H1 (cell line): ENCODE data around the gene ZNF483. TPM values are rescaled to one million over a fixed set of nuclear protein-coding genes. Genes with fewer than 3 reads are reported as not detected.
A peak's percentile ranks its signal among the peaks of the same experiment; 100 is the strongest.

ENCODE experiments used
- CTCF ChIA-PET: fragments of 300-600 bp; sonication (Branson Sonifier 250); formaldehyde crosslinking; loops from one replicate; lab custom pipeline; 2021; ENCODE audit not compliant: partially characterized antibody; lab: Charles Lee
- POLR2A ChIA-PET: fragments of 300-600 bp; sonication (Branson Sonifier 250); formaldehyde crosslinking; loops from one replicate; lab custom pipeline; 2021; ENCODE audit warnings: inconsistent platforms; ENCODE audit not compliant: partially characterized antibody; lab: Charles Lee
- DNase-seq, 2 experiments: peaks; one replicate each; pipeline versions ENCODE4 v3.0.0 to v3.0.0-alpha.2; 2010 to 2022; ENCODE audit warnings: low spot score in 2 of 2, low read depth in 1 of 2, mixed read lengths in 1 of 2
- FAIRE-seq: peaks from 2 replicates; lab custom pipeline; 2011; peaks lifted over from hg19 to GRCh38; lab: Jason Lieb, UNC
- H2AFZ ChIP-seq: 2 replicates; pipeline ENCODE4 v1.8.1; 2012; ENCODE audit warnings: low read length, inconsistent platforms
- H2AK5ac ChIP-seq: 2 replicates; pipeline ENCODE4 v1.6.1; 2013; ENCODE audit warnings: low read depth, low read length
- H2BK120ac ChIP-seq: replicated peaks from 2 replicates; pipeline ENCODE3; 2013; ENCODE audit warnings: low read depth, low read length, inconsistent platforms
- H2BK12ac ChIP-seq: 2 replicates; pipeline ENCODE4 v1.6.1; 2013; ENCODE audit warnings: low read depth, low read length
- H2BK15ac ChIP-seq: 2 replicates; pipeline ENCODE4 v1.6.1; 2013; ENCODE audit warnings: low read length
- H2BK20ac ChIP-seq: 2 replicates; pipeline ENCODE4 v1.6.1; 2013; ENCODE audit warnings: low read length
- H2BK5ac ChIP-seq: 2 replicates; pipeline ENCODE4 v1.6.1; 2013; ENCODE audit warnings: low read depth, low read length
- H3K14ac ChIP-seq: 2 replicates; pipeline ENCODE4 v1.6.1; 2013; ENCODE audit warnings: inconsistent platforms; ENCODE audit not compliant: insufficient read length
- H3K18ac ChIP-seq: 2 replicates; pipeline ENCODE4 v1.6.1; 2013; ENCODE audit warnings: low read length; ENCODE audit errors: extremely low read depth
- H3K23ac ChIP-seq: 2 replicates; pipeline ENCODE4 v1.6.1; 2013; ENCODE audit warnings: inconsistent platforms; ENCODE audit not compliant: insufficient read length
- H3K23me2 ChIP-seq: 2 replicates; pipeline ENCODE4 v1.6.1; 2013; ENCODE audit warnings: low read depth, low read length
- H3K27ac ChIP-seq: 2 replicates; pipeline ENCODE4 v1.6.1; 2011; ENCODE audit warnings: low read depth, low read length, inconsistent platforms
- H3K27me3 ChIP-seq, 4 experiments: replicated peaks in 1 of 4; 1 replicate in 1 of 4; 2 replicates in 3 of 4; pipeline versions ENCODE4 v1.6.1 to v1.8.1; 2011 to 2013; ENCODE audit warnings: low read length in 3 of 4, mild to moderate bottlenecking in 3 of 4, inconsistent platforms in 2 of 4, mixed read lengths in 2 of 4, moderate library complexity in 1 of 4; ENCODE audit not compliant: control insufficient read depth in 3 of 4, insufficient read depth in 3 of 4; ENCODE audit errors: extremely low read depth in 1 of 4
- H3K36me3 ChIP-seq, 4 experiments: 2 replicates each; pipeline versions ENCODE4 v1.6.1 to v1.8.1; 2011 to 2013; ENCODE audit warnings: mild to moderate bottlenecking in 4 of 4, low read length in 3 of 4, moderate library complexity in 2 of 4, control low read depth in 1 of 4, inconsistent platforms in 1 of 4; ENCODE audit not compliant: insufficient read depth in 4 of 4, control insufficient read depth in 2 of 4
- H3K4ac ChIP-seq: replicated peaks from 2 replicates; pipeline ENCODE3; 2013; ENCODE audit warnings: low read length, low read depth, mixed read lengths, inconsistent platforms; ENCODE audit not compliant: insufficient read length
- H3K4me1 ChIP-seq, 4 experiments: replicated peaks in 1 of 4; 1 replicate in 1 of 4; 2 replicates in 3 of 4; pipeline versions ENCODE4 v1.6.1 to v1.8.1; 2011 to 2013; ENCODE audit warnings: low read length in 3 of 4, inconsistent platforms in 2 of 4, mixed read lengths in 1 of 4; ENCODE audit not compliant: insufficient read depth in 4 of 4, control insufficient read depth in 3 of 4
- H3K4me2 ChIP-seq, 2 experiments: 2 replicates each; pipeline versions ENCODE4 v1.6.1 to v1.8.1; 2011 to 2013; ENCODE audit warnings: low read depth in 2 of 2, low read length in 2 of 2, control low read depth in 1 of 2, inconsistent platforms in 1 of 2, mild to moderate bottlenecking in 1 of 2; ENCODE audit not compliant: insufficient read depth in 1 of 2
- H3K4me3 ChIP-seq, 4 experiments: fragments of 200-600, 300-600 bp in 1 of 4; sonication (generic), shearing (Covaris generic), sonication (Bioruptor Twin) in 1 of 4; 2 replicates each; pipeline versions ENCODE4 v1.5.1 to v1.8.1; 2011 to 2016; ENCODE audit warnings: low read length in 4 of 4, low read depth in 3 of 4, control low read depth in 2 of 4, inconsistent platforms in 2 of 4, mild to moderate bottlenecking in 2 of 4, mixed read lengths in 1 of 4, moderate library complexity in 1 of 4; ENCODE audit not compliant: insufficient read depth in 2 of 4; ENCODE audit errors: extremely low read depth in 1 of 4
- H3K56ac ChIP-seq: replicated peaks from 2 replicates; pipeline ENCODE3; 2013; ENCODE audit warnings: low read depth, mild to moderate bottlenecking, mixed read lengths, low read length, inconsistent platforms; ENCODE audit not compliant: insufficient read length
- H3K79me1 ChIP-seq: 2 replicates; pipeline ENCODE4 v1.6.1; 2013; ENCODE audit warnings: low read depth, low read length, control low read depth
- H3K79me2 ChIP-seq, 2 experiments: 2 replicates each; pipeline versions ENCODE4 v1.6.1 to v1.8.1; 2012 to 2013; ENCODE audit warnings: low read length in 2 of 2, mild to moderate bottlenecking in 2 of 2, inconsistent platforms in 1 of 2; ENCODE audit not compliant: insufficient read depth in 2 of 2, control insufficient read depth in 1 of 2
- H3K9ac ChIP-seq, 4 experiments: replicated peaks in 1 of 4; 1 replicate in 1 of 4; 2 replicates in 3 of 4; pipeline versions ENCODE4 v1.6.1 to v1.8.1; 2011 to 2013; ENCODE audit warnings: low read depth in 3 of 4, low read length in 3 of 4, control low read depth in 2 of 4, mild to moderate bottlenecking in 2 of 4, moderate library complexity in 2 of 4, inconsistent platforms in 1 of 4; ENCODE audit errors: extremely low read depth in 1 of 4
- H3K9me3 ChIP-seq, 2 experiments: 2 replicates each; pipeline versions ENCODE4 v1.6.1 to v1.8.1; 2012 to 2013; ENCODE audit warnings: mild to moderate bottlenecking in 2 of 2, moderate library complexity in 2 of 2, control low read depth in 1 of 2, inconsistent platforms in 1 of 2, low read depth in 1 of 2, low read length in 1 of 2, mixed read lengths in 1 of 2; ENCODE audit not compliant: insufficient read depth in 2 of 2
- H4K20me1 ChIP-seq, 2 experiments: replicated peaks in 1 of 2; 2 replicates each; pipeline versions ENCODE3 to v1.8.1; 2011 to 2013; ENCODE audit warnings: inconsistent platforms in 2 of 2, low read length in 2 of 2, mild to moderate bottlenecking in 1 of 2; ENCODE audit not compliant: insufficient read depth in 2 of 2, control insufficient read depth in 1 of 2
- H4K5ac ChIP-seq: 2 replicates; pipeline ENCODE4 v1.6.1; 2013; ENCODE audit warnings: low read length, low read depth, mixed read lengths, inconsistent platforms; ENCODE audit not compliant: insufficient read length
- H4K8ac ChIP-seq: 2 replicates; pipeline ENCODE4 v1.8.0; 2013; ENCODE audit warnings: mild to moderate bottlenecking, moderate library complexity, low read length, inconsistent platforms; ENCODE audit not compliant: insufficient read depth; ENCODE audit errors: extremely low read depth
- H4K91ac ChIP-seq: replicated peaks from 2 replicates; pipeline ENCODE3; 2013; ENCODE audit warnings: low read length, mixed read lengths, inconsistent platforms; ENCODE audit not compliant: insufficient read length
- EGR1 ChIP-seq: IDR thresholded peaks from 2 replicates; pipeline ENCODE4 v1.6.1; 2011; ENCODE audit warnings: low read depth, low read length, borderline replicate concordance
- JUN ChIP-seq: IDR thresholded peaks from 2 replicates; pipeline ENCODE4 v1.6.1; 2011; ENCODE audit warnings: low read depth, mild to moderate bottlenecking, improper control_type of control experiment, low read length
- KDM1A ChIP-seq: fragments of 200-600, 300-600 bp; sonication (generic); IDR thresholded peaks from 2 replicates; pipeline ENCODE4 v1.7.1; 2016; ENCODE audit warnings: mild to moderate bottlenecking, low read length, borderline replicate concordance
- KDM5A ChIP-seq: fragments of 200-600 bp; IDR thresholded peaks from 2 replicates; pipeline ENCODE4 v1.7.1; 2012; ENCODE audit warnings: mild to moderate bottlenecking, low read length, inconsistent platforms, mixed read lengths
- MAFK ChIP-seq: IDR thresholded peaks from 2 replicates; pipeline ENCODE4 v1.6.1; 2012; ENCODE audit warnings: low read depth, mild to moderate bottlenecking, improper control_type of control experiment, low read length
- RNF2 ChIP-seq: fragments of 200-900, 300-1000 bp; sonication (generic); IDR thresholded peaks from 2 replicates; pipeline ENCODE4 v1.7.1; 2016; ENCODE audit warnings: borderline replicate concordance, low read depth, mild to moderate bottlenecking, antibody characterized with exemption, low read length; ENCODE audit not compliant: poor library complexity, severe bottlenecking; ENCODE audit errors: missing control alignments
- RXRA ChIP-seq: IDR thresholded peaks from 2 replicates; pipeline ENCODE4 v1.6.1; 2011; ENCODE audit warnings: low read depth, mild to moderate bottlenecking, low read length, moderate library complexity; ENCODE audit not compliant: insufficient read depth
- SIRT6 ChIP-seq: IDR thresholded peaks from one replicate; pipeline ENCODE4 v1.7.1; 2012; ENCODE audit warnings: low read length, inconsistent platforms
- whole genome bisulfite sequencing, 2 experiments: shearing (Covaris generic) in 1 of 2; methylation state at CpG; one replicate each; pipeline versions ENCODE4 v1.1.6 to v1.1.7; 2013 to 2015; ENCODE audit warnings: low lambda C conversion rate in 2 of 2, mixed read lengths in 2 of 2, inconsistent platforms in 1 of 2, low coverage in 1 of 2, missing lambda C conversion rate in 1 of 2; ENCODE audit not compliant: insufficient replicate concordance in 2 of 2, insufficient coverage in 1 of 2, insufficient read length in 1 of 2; ENCODE audit errors: extremely low coverage in 1 of 2, missing lambda C conversion rate in 1 of 2; 5-methylcytosine and 5-hydroxymethylcytosine counted together
- polyA plus RNA-seq, 7 experiments: library from polyadenylated mRNA; depleted of rRNA in 3 of 7; stranded (reverse) in 5 of 7; unstranded in 2 of 7; fragments of >200 nt in 5 of 7; fragments of 200-250 nt in 2 of 7; gene quantifications; 1 replicate in 5 of 7; 2 replicates in 1 of 7; 4 replicates in 1 of 7; pipeline versions ENCODE4 v1.2.1 to v1.2.3, GENCODE V29; 2011 to 2013; ENCODE audit warnings: missing spikeins in 2 of 7, mixed read lengths in 2 of 7
- total RNA-seq: library from RNA; stranded (reverse); fragmentation: NEBNext Ultra II Directional; extraction: Animal tissue kit (Norgen Biotek cat#: 25700); gene quantifications from 2 replicates; pipeline ENCODE4 v1.2.1, GENCODE V29; 2021
- TF ChIP-seq, protein P1 (sequence below): IDR thresholded peaks from 2 replicates; pipeline ENCODE4 v1.6.1; 2011; ENCODE audit warnings: low read length, improper control_type of control experiment

ZNF483 gene
- total and polyA plus RNA-seq, 2 of the 8 experiments (the other 6 are each of a cell fraction or from before 2014, with no cell fraction given) = 4.8 to 83.8 TPM

DNA sequence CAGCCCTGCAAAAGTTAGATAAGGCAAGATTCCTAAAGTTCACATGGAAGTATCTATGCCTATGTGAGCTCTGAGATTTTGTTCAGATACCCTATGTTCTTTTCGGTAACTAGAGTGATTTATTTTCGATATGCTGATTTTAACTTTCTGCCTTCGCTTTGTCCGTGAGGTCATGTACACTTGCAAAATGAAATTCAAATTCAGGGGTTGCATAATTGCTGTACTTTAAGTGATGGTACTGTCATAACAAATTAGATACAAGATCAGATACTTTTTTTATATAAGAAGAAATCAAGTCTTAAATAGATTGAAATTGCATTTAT lies 40.4 kb upstream of the ZNF483 start:
- 17% methylated on average over 4 of the region's 4 CpGs; no CpG with 5 or more reads in 1 of the 2 experiments for WGBS, 2 experiments
- H3K9ac ChIP-seq = peak overlapping the region; percentile 59 to 99 (median 64)
- FAIRE-seq = no peak

More for the DNA sequence above, 40.4 kb upstream of the ZNF483 start:
- peaks cover 0 to 1% of the 10 kb centered on the region in 2 experiments for H4K20me1 ChIP-seq
- H4K5ac ChIP-seq = peak overlapping the region; percentile 75
- peak overlapping the region; percentile 67 to 77 for H3K4me2 ChIP-seq
- DNase-seq = no peak
- H3K14ac ChIP-seq = no peak overlapping the region
- CTCF ChIA-PET = interaction anchor here (0.6 to 1.0 kb wide), 2 partner anchors 33 to 1581 kb away, joined by 3 read pairs; no protein-coding TSS in a partner anchor
- 0 out of 2 replicates have a peak overlapping the region, but pooled peaks have one; percentile 29 for H2BK5ac ChIP-seq
- no peak overlapping the region for H2AK5ac ChIP-seq
- peak overlapping the region; percentile 73 for H4K91ac ChIP-seq
- H3K23me2 ChIP-seq = peaks cover 2% of the 10 kb centered on the region; the same call in 1 of the 2 replicates
- no peak overlapping the region for H2BK12ac ChIP-seq
- H3K9me3 ChIP-seq = no peaks in the 10 kb centered on the region
- H3K4me3 ChIP-seq = peak overlapping the region; percentile 67 to 91 (median 79)
- H2BK15ac ChIP-seq = no peak overlapping the region
- peak overlapping the region; percentile 72 for H2BK120ac ChIP-seq
- no peak overlapping the region for H3K18ac ChIP-seq
- TF ChIP-seq KDM1A (no peak), RNF2 (no peak), RXRA (no peak), EGR1 (no peak), KDM5A (no peak), SIRT6 (no peak), JUN (no peak), MAFK (no peak)
- TF ChIP-seq, protein P1, sequence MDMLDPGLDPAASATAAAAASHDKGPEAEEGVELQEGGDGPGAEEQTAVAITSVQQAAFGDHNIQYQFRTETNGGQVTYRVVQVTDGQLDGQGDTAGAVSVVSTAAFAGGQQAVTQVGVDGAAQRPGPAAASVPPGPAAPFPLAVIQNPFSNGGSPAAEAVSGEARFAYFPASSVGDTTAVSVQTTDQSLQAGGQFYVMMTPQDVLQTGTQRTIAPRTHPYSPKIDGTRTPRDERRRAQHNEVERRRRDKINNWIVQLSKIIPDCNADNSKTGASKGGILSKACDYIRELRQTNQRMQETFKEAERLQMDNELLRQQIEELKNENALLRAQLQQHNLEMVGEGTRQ = no peak
- no peak overlapping the region for H4K8ac ChIP-seq
- H3K56ac ChIP-seq = peak overlapping the region; percentile 4
- no peaks in the 10 kb centered on the region for H3K36me3 ChIP-seq
- H3K4ac ChIP-seq = peak overlapping the region; percentile 44
- no peaks in the 10 kb centered on the region for H3K27me3 ChIP-seq
- H3K23ac ChIP-seq = no peak overlapping the region
- POLR2A ChIA-PET = interaction anchor here (0.8 to 5.0 kb wide), 5 partner anchors 9 to 42 kb away, joined by 3 to 64 read pairs (median 3); partner anchors contain the start of gene ZNF483
- no peak overlapping the region for H2BK20ac ChIP-seq
- H3K79me1 ChIP-seq = no peaks in the 10 kb centered on the region
- peak overlapping the region; percentile 85 for H2AFZ ChIP-seq
- peaks cover 0 to 4% (median 4%) of the 10 kb centered on the region in 4 experiments; a peak in 4 of 7 replicates for H3K4me1 ChIP-seq
- H3K79me2 ChIP-seq = peaks cover 15 to 38% of the 10 kb centered on the region in 2 experiments
- H3K27ac ChIP-seq = peak overlapping the region; percentile 82; the same call in 1 of the 2 replicates
